GM20431 (cell line): ENCODE results near the gene RDH16.
"Not testable (repeated sequence)": the region's sequence is repeated elsewhere in the genome, so short reads cannot be mapped to it uniquely, and the experiment has no call there.

ENCODE experiments used
- in situ Hi-C: fragments of 300-500 bp; cut with MseI, MboI; formaldehyde crosslinking; loops from one replicate; pipeline ENCODE4 v1.15.0; 2020; ENCODE audit warnings: low sequenced_read_pairs; ENCODE audit not compliant: unreplicated experiment

RDH16 gene

GRCh38 chr12:56958422-56958821, 1.0 kb upstream of the RDH16 start:
- in situ Hi-C loops: no loop called here

GRCh38 chr12:56955631-56956256, 1.7 kb downstream of the RDH16 start:
- in situ Hi-C loops: no loop called here

GRCh38 chr12:56954958-56955355, 2.5 kb downstream of the RDH16 start:
- in situ Hi-C loops: no loop called here

GRCh38 chr12:56954057-56954957, 3.1 kb downstream of the RDH16 start:
- in situ Hi-C loops: no loop called here

GRCh38 chr12:56953314-56953713, 4.1 kb downstream of the RDH16 start:
- in situ Hi-C loops: no loop called here

- in situ Hi-C loops: no loop called here
Measured at GRCh38 chr12:56951582-56952339, 5.6 kb downstream of the RDH16 start.

- in situ Hi-C loops: no loop called here
Measured at GRCh38 chr12:56948881-56949280, 8.5 kb downstream of the RDH16 start.

GRCh38 chr12:56948457-56948777, 9.0 kb downstream of the RDH16 start:
- in situ Hi-C loops: no loop called here

GRCh38 chr12:56947633-56948456, 9.6 kb downstream of the RDH16 start:
- in situ Hi-C loops: no loop called here

- in situ Hi-C loops: no loop called here
Measured at GRCh38 chr12:56943878-56944277, 13.5 kb downstream of the RDH16 start.

- in situ Hi-C loops: not testable (repeated sequence)
Measured at GRCh38 chr12:56943374-56943773, 14.0 kb downstream of the RDH16 start.

- in situ Hi-C loops: no loop called here
Measured at GRCh38 chr12:56941299-56942017, 15.9 kb downstream of the RDH16 start.

- in situ Hi-C loops: not testable (repeated sequence)
Measured at GRCh38 chr12:56940942-56941298, 16.5 kb downstream of the RDH16 start.

GRCh38 chr12:56935752-56936151, 21.7 kb downstream of the RDH16 start:
- in situ Hi-C loops: no loop called here

GRCh38 chr12:56935157-56935556, 22.3 kb downstream of the RDH16 start:
- in situ Hi-C loops: no loop called here

GRCh38 chr12:56933826-56934625, 23.4 kb downstream of the RDH16 start, which contains the start of gene SDR9C7:
Gene SDR9C7 (minus strand): TSS chr12:56934408. CDS start chr12:56934261, 147 bp downstream.
- in situ Hi-C loops: no loop called here

- in situ Hi-C loops: no loop called here
Measured at GRCh38 chr12:56932867-56933266, 24.5 kb downstream of the RDH16 start.

- in situ Hi-C loops: no loop called here
Measured at GRCh38 chr12:56932146-56932545, 25.3 kb downstream of the RDH16 start.
